Measurements from ENCODE around the gene SH3RF2.

GRCh38 chr5:146069780-146070099 lies 133.4 kb downstream of the SH3RF2 start:
- TF ChIP-seq, protein P1, sequence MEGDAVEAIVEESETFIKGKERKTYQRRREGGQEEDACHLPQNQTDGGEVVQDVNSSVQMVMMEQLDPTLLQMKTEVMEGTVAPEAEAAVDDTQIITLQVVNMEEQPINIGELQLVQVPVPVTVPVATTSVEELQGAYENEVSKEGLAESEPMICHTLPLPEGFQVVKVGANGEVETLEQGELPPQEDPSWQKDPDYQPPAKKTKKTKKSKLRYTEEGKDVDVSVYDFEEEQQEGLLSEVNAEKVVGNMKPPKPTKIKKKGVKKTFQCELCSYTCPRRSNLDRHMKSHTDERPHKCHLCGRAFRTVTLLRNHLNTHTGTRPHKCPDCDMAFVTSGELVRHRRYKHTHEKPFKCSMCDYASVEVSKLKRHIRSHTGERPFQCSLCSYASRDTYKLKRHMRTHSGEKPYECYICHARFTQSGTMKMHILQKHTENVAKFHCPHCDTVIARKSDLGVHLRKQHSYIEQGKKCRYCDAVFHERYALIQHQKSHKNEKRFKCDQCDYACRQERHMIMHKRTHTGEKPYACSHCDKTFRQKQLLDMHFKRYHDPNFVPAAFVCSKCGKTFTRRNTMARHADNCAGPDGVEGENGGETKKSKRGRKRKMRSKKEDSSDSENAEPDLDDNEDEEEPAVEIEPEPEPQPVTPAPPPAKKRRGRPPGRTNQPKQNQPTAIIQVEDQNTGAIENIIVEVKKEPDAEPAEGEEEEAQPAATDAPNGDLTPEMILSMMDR (IDR thresholded peaks at IDR 0.05; ENCODE audit: extremely low read depth in 1 of 2, insufficient read depth in 1 of 2, low read depth in 1 of 2, low read length in 2 of 2) = no peak
- TF ChIP-seq POLR2A (IDR thresholded peaks at IDR 0.05; ENCODE audit: low read depth, low read length) (no peak), MAX (IDR thresholded peaks at IDR 0.05; ENCODE audit: insufficient read depth, insufficient read length) (no peak), JUN (IDR thresholded peaks at IDR 0.05; ENCODE audit: borderline replicate concordance, insufficient read depth, insufficient read length, low read depth) (no peak), EZH2 (IDR thresholded peaks at IDR 0.05; ENCODE audit: borderline replicate concordance, low read depth, low read length, severe bottlenecking) (no peak), GATA2 (IDR thresholded peaks at IDR 0.05; ENCODE audit: insufficient read depth, insufficient read length, low read depth, low read length) (no peak), POLR2AphosphoS5 (IDR thresholded peaks at IDR 0.05; ENCODE audit: insufficient read depth, low read depth, low read length) (no peak), MYC (IDR thresholded peaks at IDR 0.05; ENCODE audit: low read depth, low read length) (no peak), FOS (IDR thresholded peaks at IDR 0.05; ENCODE audit: borderline replicate concordance, insufficient read depth, low read length) (no peak)
